CD8-positive, alpha-beta memory T cell (primary cell): Measurements from ENCODE around the gene GLDN. TPM values are rescaled to one million over a fixed set of nuclear protein-coding genes. Genes with fewer than 3 reads are reported as not detected.

ENCODE experiments used
- CTCF ChIA-PET: fragments of 350-600 bp; sonication (Branson Sonifier 250); formaldehyde crosslinking; loops from one replicate; lab custom pipeline; 2021; ENCODE audit warnings: antibody characterized with exemption; lab: Charles Lee
- POLR2A ChIA-PET: fragments of 350-600 bp; sonication (Branson Sonifier 250); formaldehyde crosslinking; loops from one replicate; lab custom pipeline; 2021; ENCODE audit warnings: antibody characterized with exemption; lab: Charles Lee
- DNase-seq, 5 donors: peaks; one replicate each; pipeline versions ENCODE4 v3.0.0 to v3.0.0-alpha.2; 2020 to 2022; ENCODE audit warnings: mixed read lengths in 1 of 5
- H3K27ac ChIP-seq: one replicate; pipeline ENCODE4 v1.7.0; 2013; ENCODE audit warnings: low read depth, mild to moderate bottlenecking, low read length, moderate library complexity
- H3K27me3 ChIP-seq: 2 replicates; pipeline ENCODE4 v1.7.0; 2013; ENCODE audit warnings: low read length, mild to moderate bottlenecking; ENCODE audit not compliant: insufficient read depth, poor library complexity, severe bottlenecking
- H3K36me3 ChIP-seq: 2 replicates; pipeline ENCODE4 v1.7.0; 2013; ENCODE audit warnings: mild to moderate bottlenecking, low read length, moderate library complexity; ENCODE audit not compliant: insufficient read depth
- H3K4me1 ChIP-seq: 2 replicates; pipeline ENCODE4 v1.7.0; 2013; ENCODE audit warnings: mild to moderate bottlenecking, low read length, moderate library complexity; ENCODE audit not compliant: insufficient read depth
- H3K4me3 ChIP-seq: 2 replicates; pipeline ENCODE4 v1.7.0; 2013; ENCODE audit warnings: mild to moderate bottlenecking, low read length
- H3K9me3 ChIP-seq: 2 replicates; pipeline ENCODE4 v1.7.0; 2013; ENCODE audit warnings: mild to moderate bottlenecking, low read length
- H3K27ac Mint-ChIP-seq, 8 donors: one replicate each; pipeline ENCODE4 v1.8.0; 2020 to 2021; ENCODE audit warnings: mixed read lengths in 8 of 8, mild to moderate bottlenecking in 6 of 8, inconsistent platforms in 3 of 8, moderate library complexity in 3 of 8
- H3K27me3 Mint-ChIP-seq, 2 donors: one replicate each; pipeline ENCODE4 v1.8.0; 2020 to 2021; ENCODE audit warnings: mixed read lengths in 2 of 2, mild to moderate bottlenecking in 1 of 2, moderate library complexity in 1 of 2
- H3K36me3 Mint-ChIP-seq, 3 donors: one replicate each; pipeline ENCODE4 v1.8.0; 2020 to 2021; ENCODE audit warnings: mixed read lengths in 3 of 3, inconsistent platforms in 1 of 3, mild to moderate bottlenecking in 1 of 3
- H3K4me1 Mint-ChIP-seq, 3 donors: one replicate each; pipeline ENCODE4 v1.8.0; 2020 to 2021; ENCODE audit warnings: mixed read lengths in 3 of 3, inconsistent platforms in 1 of 3, mild to moderate bottlenecking in 1 of 3
- H3K4me3 Mint-ChIP-seq, 7 donors: one replicate each; pipeline ENCODE4 v1.8.0; 2020 to 2021; ENCODE audit warnings: mixed read lengths in 7 of 7, mild to moderate bottlenecking in 6 of 7, moderate library complexity in 4 of 7, inconsistent platforms in 2 of 7
- H3K9me3 Mint-ChIP-seq, 5 donors: one replicate each; pipeline ENCODE4 v1.8.0; 2020 to 2022; ENCODE audit warnings: mixed read lengths in 5 of 5, mild to moderate bottlenecking in 3 of 5, moderate library complexity in 2 of 5, inconsistent platforms in 1 of 5
- polyA plus RNA-seq: library from polyadenylated mRNA; unstranded; fragments of 300-500 nt; fragmentation: Illumina TruSeq; gene quantifications from one replicate; pipeline ENCODE4 v1.2.3, GENCODE V29; 2021
- total RNA-seq, 2 experiments: library from RNA; stranded (reverse); gene quantifications; one replicate each; pipeline ENCODE4 v1.2.3, GENCODE V29; 2021

Gene GLDN
- total and polyA plus RNA-seq, 3 experiments from 2014 or later, result not detected

DNA sequence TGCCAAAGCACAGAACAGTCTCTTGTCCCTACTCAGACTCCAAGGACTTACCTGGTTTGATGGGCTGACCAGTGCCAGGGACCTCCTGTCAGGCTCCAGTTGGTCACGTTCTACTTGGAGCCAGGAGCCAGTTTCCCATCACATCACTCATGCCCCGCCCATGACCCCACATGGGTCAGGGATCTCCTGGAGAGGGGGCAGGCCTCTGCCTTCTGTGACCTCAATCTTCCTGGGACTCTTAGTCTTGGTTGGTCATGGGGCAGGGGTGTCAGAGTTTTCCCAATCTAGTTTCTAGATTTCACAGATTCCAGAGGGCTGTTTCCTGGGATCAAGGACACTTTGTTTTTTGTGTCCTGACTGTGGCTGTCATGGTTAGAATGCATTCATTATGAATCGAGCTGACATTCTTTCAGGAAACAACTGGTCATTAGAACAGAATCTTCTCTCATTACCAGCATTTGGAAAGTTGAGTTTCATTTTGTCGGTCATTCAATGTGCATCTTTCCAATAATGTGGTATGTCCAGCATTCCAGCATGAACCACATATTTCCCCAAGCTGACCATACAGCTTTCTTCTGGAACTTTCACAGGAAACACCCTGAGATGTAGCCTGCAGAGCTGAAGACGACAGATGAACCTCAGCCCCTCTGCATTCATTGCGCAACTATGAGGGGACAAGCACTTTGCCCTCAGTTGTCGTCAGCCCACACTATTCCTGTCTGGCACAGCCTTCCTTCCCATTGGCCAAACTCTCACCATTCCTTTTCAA lies 22.9 kb upstream of the GLDN start:
- H3K27me3 Mint-ChIP-seq, result peaks cover 1 to 4% of the 10 kb centered on the region in 2 donors
- POLR2A ChIA-PET, result no interaction called here
- Histone ChIP-seq H3K4me1 (no peaks in the 10 kb centered on the region), H3K4me3 (no peak overlapping the region), H3K27ac (no peak overlapping the region), H3K27me3 (no peaks in the 10 kb centered on the region), H3K36me3 (no peaks in the 10 kb centered on the region), H3K9me3 (no peaks in the 10 kb centered on the region)
- no peak for DNase-seq
- H3K36me3 Mint-ChIP-seq, result no peaks in the 10 kb centered on the region
- H3K9me3 Mint-ChIP-seq, result peaks cover 0 to 6% (median 0%) of the 10 kb centered on the region in 5 donors
- H3K4me1 Mint-ChIP-seq, result no peaks in the 10 kb centered on the region
- H3K4me3 Mint-ChIP-seq, result no peak overlapping the region
- H3K27ac Mint-ChIP-seq, result no peak overlapping the region
- CTCF ChIA-PET, result no interaction called here

DNA sequence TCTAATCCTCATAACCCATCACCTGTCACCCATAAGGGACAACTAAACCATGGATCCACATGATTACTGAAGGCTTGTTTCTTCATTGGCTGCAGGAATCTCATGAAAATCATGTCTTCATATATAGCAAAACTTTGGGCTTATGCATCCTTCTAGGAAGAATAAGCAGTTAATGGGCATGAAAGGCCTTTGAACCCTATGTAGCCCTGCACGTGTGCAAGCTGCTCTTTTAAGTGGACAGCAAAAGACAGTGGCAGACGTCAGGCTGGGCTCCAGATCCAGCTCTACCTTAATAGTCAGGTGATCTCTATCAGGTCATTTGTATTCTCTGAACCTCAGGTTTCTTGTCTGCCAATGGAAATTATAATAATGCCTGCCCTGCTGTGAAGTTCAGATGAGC lies 21.9 kb upstream of the GLDN start:
- Histone ChIP-seq H3K9me3 (no peaks in the 10 kb centered on the region), H3K4me3 (no peak overlapping the region), H3K27ac (no peak overlapping the region), H3K36me3 (no peaks in the 10 kb centered on the region), H3K4me1 (no peaks in the 10 kb centered on the region), H3K27me3 (no peaks in the 10 kb centered on the region)
- DNase-seq, result no peak
- Mint-ChIP-seq H3K4me3 (no peak overlapping the region), H3K36me3 (no peaks in the 10 kb centered on the region), H3K9me3 (peaks cover 0 to 6% (median 0%) of the 10 kb centered on the region in 5 donors), H3K27me3 (peaks cover 2 to 4% of the 10 kb centered on the region in 2 donors), H3K27ac (no peak overlapping the region), H3K4me1 (no peaks in the 10 kb centered on the region)
- ChIA-PET CTCF (no interaction called here), POLR2A (no interaction called here)

DNA sequence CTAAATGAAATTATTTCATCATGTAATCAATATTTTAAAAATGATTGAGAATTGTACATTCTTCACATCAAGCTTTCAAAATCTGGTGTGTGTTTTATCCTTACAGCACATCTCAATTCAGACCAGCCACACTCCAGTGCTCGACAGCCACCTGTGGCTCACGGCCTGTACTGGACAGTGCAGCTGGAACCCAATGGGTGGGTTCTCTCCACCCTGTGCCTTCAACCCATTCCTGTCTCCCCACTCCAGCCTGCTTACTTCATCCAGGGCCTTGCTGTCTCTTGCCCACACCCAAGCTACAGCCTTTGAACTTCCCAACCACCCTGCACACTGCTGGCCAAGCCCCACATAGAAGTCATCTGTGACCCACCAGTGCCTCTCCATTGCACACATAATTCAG lies 20.6 kb upstream of the GLDN start:
- H3K36me3 Mint-ChIP-seq, result no peaks in the 10 kb centered on the region
- peaks cover 4% of the 10 kb centered on the region in 2 donors for H3K27me3 Mint-ChIP-seq
- Histone ChIP-seq H3K4me3 (no peak overlapping the region), H3K27me3 (no peaks in the 10 kb centered on the region), H3K4me1 (no peaks in the 10 kb centered on the region), H3K9me3 (no peaks in the 10 kb centered on the region), H3K27ac (no peak overlapping the region), H3K36me3 (no peaks in the 10 kb centered on the region)
- peaks cover 0 to 4% (median 0%) of the 10 kb centered on the region in 5 donors for H3K9me3 Mint-ChIP-seq
- H3K4me3 Mint-ChIP-seq, result no peak overlapping the region
- POLR2A ChIA-PET, result no interaction called here
- no peaks in the 10 kb centered on the region for H3K4me1 Mint-ChIP-seq
- DNase-seq, result no peak
- no peak overlapping the region for H3K27ac Mint-ChIP-seq
- CTCF ChIA-PET, result no interaction called here

DNA sequence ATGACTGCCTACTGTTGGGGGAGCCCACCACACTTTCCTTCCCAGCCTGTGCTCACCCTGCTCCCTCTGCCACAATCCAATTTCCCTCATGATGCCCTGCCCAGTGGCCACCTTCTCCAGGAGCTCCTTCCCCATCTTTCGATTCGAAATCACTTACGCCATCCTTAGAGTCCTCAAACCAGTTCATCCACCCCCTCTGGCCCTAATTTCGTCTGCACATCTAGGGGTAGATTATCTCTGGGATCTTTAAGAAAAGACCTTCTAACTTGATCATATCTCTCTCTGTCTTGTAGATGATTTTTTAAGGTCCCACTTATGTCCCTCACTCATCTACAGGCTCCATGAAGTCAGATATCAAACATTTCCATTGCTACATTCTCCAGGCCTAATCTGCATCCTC lies 20.1 kb upstream of the GLDN start:
- Histone ChIP-seq H3K27me3 (no peaks in the 10 kb centered on the region), H3K27ac (no peak overlapping the region), H3K36me3 (no peaks in the 10 kb centered on the region), H3K4me3 (no peak overlapping the region), H3K4me1 (no peaks in the 10 kb centered on the region), H3K9me3 (no peaks in the 10 kb centered on the region)
- POLR2A ChIA-PET, result no interaction called here
- CTCF ChIA-PET, result no interaction called here
- no peaks in the 10 kb centered on the region for H3K36me3 Mint-ChIP-seq
- H3K9me3 Mint-ChIP-seq, result peaks cover 0 to 4% (median 0%) of the 10 kb centered on the region in 5 donors
- H3K4me1 Mint-ChIP-seq, result no peaks in the 10 kb centered on the region
- peaks cover 4% of the 10 kb centered on the region in 2 donors for H3K27me3 Mint-ChIP-seq
- H3K27ac Mint-ChIP-seq, result no peak overlapping the region
- DNase-seq, result no peak
- no peak overlapping the region for H3K4me3 Mint-ChIP-seq

DNA sequence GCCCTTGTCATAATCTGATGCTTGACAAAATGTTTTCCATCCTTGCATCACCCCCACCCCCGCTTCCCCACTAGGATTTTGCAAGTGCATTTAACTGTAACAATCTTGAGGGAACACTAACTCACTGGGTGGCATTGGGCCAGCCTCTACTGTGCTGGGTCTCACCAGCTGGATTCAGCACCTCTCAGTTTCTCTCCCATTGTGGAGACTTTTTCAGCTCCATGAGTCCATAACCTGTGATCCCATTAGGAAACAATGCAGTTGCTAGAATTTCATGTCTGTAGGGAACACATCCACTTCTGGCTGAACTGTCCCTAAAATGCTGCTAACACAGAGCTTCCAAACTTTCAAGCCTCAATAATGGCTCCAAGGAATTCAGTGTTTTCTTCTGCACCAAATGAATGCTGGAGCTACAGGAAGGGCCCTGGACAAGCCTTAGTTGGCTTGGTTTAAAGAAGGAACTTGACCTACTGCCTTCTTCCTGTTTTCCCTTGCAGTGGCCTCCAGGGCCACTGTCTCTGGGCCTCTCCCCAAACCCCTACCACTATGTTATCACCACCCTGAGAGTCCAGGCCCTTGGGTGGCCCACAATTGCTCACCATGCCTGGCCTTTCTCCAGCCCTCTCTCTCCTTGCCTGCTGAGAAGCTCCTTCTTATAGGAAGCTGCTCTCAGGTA lies 18.7 kb upstream of the GLDN start:
- peaks cover 0 to 4% (median 0%) of the 10 kb centered on the region in 5 donors for H3K9me3 Mint-ChIP-seq
- H3K36me3 ChIP-seq, result no peaks in the 10 kb centered on the region
- no peak overlapping the region for H3K27ac Mint-ChIP-seq
- no peaks in the 10 kb centered on the region for H3K9me3 ChIP-seq
- ChIA-PET POLR2A (no interaction called here), CTCF (no interaction called here)
- H3K36me3 Mint-ChIP-seq, result no peaks in the 10 kb centered on the region
- no peaks in the 10 kb centered on the region for H3K27me3 ChIP-seq
- no peaks in the 10 kb centered on the region for H3K4me1 ChIP-seq
- no peak for DNase-seq
- H3K4me3 ChIP-seq, result no peak overlapping the region
- no peak overlapping the region for H3K27ac ChIP-seq
- H3K4me1 Mint-ChIP-seq, result no peaks in the 10 kb centered on the region
- peaks cover 4% of the 10 kb centered on the region in 2 donors for H3K27me3 Mint-ChIP-seq
- H3K4me3 Mint-ChIP-seq, result no peak overlapping the region

DNA sequence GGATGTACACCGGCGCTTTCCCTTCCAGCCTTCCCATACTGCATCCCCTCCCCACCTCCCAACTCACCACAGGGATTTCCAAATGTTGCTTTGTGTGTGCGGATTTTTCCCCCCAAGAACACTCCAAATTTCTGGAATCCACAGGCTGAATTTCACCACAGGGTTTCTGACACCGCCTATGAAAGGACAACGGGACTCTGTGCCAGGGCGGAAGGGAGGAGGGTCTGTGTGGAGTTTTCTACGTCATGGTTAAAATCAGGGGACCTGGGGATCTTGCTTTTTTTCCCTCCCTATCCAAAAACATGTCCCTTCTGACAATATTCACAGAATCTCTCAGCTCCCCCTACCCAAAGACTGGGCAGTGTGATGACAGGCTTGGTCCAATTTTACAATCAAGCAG lies 17.7 kb upstream of the GLDN start:
- H3K9me3 Mint-ChIP-seq, result peaks cover 0 to 4% (median 0%) of the 10 kb centered on the region in 5 donors
- Histone ChIP-seq H3K4me3 (no peak overlapping the region), H3K27ac (no peak overlapping the region), H3K27me3 (no peaks in the 10 kb centered on the region), H3K9me3 (no peaks in the 10 kb centered on the region), H3K36me3 (no peaks in the 10 kb centered on the region), H3K4me1 (no peaks in the 10 kb centered on the region)
- no peaks in the 10 kb centered on the region for H3K36me3 Mint-ChIP-seq
- H3K27me3 Mint-ChIP-seq, result peaks cover 4% of the 10 kb centered on the region in 2 donors
- CTCF ChIA-PET, result no interaction called here
- POLR2A ChIA-PET, result no interaction called here
- H3K27ac Mint-ChIP-seq, result no peak overlapping the region
- DNase-seq, result no peak
- H3K4me3 Mint-ChIP-seq, result no peak overlapping the region
- no peaks in the 10 kb centered on the region for H3K4me1 Mint-ChIP-seq

DNA sequence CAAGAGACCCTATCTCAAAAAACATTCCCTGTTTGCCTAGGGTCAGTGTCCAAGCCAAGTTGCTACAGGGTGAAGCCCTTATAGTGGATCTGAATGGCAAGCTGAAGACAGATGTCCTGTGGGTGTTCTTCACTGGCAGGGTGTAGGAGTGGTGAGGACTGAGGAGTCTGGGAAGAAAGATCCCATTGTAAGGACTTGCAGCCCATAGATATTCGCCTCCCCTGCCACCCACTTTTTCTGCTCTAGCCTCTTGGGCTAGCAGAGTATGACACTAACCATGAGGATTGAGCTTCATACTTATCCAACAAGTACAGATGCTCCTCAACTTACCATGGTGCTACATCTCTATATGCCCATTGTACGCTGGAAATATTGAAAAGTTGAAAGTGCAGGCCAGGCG lies 16.3 kb upstream of the GLDN start:
- CTCF ChIA-PET, result no interaction called here

DNA sequence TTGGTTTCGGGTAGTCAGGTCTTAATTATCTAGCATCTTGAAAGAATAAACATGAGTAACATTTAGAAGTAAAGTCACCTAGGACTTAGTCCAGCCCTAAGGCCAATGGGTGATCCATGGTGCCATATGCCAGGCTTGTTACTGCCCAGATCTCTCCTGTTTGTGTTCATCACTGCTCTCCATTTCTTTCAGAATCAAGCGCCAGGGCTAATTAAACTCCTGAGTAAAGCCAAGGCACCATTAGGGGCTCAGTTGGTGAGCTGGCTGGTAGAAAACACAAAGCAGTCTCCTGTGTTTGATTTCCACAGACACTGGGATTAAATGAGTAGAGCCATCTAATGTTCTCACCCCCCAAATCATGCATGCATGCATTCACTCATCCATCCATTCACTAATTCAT lies 14.4 kb upstream of the GLDN start:
- H3K9me3 Mint-ChIP-seq, result no peaks in the 10 kb centered on the region
- Histone ChIP-seq H3K36me3 (no peaks in the 10 kb centered on the region), H3K9me3 (no peaks in the 10 kb centered on the region), H3K27me3 (no peaks in the 10 kb centered on the region), H3K27ac (no peak overlapping the region), H3K4me1 (no peaks in the 10 kb centered on the region), H3K4me3 (no peak overlapping the region)
- H3K36me3 Mint-ChIP-seq, result no peaks in the 10 kb centered on the region
- POLR2A ChIA-PET, result no interaction called here
- peaks cover 0 to 2% of the 10 kb centered on the region in 2 donors for H3K27me3 Mint-ChIP-seq
- no peak overlapping the region for H3K27ac Mint-ChIP-seq
- H3K4me1 Mint-ChIP-seq, result no peaks in the 10 kb centered on the region
- DNase-seq, result no peak
- no peak overlapping the region for H3K4me3 Mint-ChIP-seq
- CTCF ChIA-PET, result no interaction called here

More for the DNA sequence above, 16.3 kb upstream of the GLDN start:
- H3K36me3 ChIP-seq, result no peaks in the 10 kb centered on the region
- H3K4me3 ChIP-seq, result no peak overlapping the region
- no peak for DNase-seq
- no peak overlapping the region for H3K27ac ChIP-seq
- H3K9me3 ChIP-seq, result no peaks in the 10 kb centered on the region
- Mint-ChIP-seq H3K4me1 (no peaks in the 10 kb centered on the region), H3K9me3 (peaks cover 0 to 4% (median 0%) of the 10 kb centered on the region in 5 donors), H3K4me3 (no peak overlapping the region), H3K27me3 (peaks cover 4% of the 10 kb centered on the region in 2 donors), H3K36me3 (no peaks in the 10 kb centered on the region), H3K27ac (no peak overlapping the region)
- POLR2A ChIA-PET, result no interaction called here
- H3K4me1 ChIP-seq, result no peaks in the 10 kb centered on the region
- no peaks in the 10 kb centered on the region for H3K27me3 ChIP-seq
